Measurements from ENCODE around the gene UNC5B. TPM values are rescaled to one million over a fixed set of nuclear protein-coding genes. Genes with fewer than 3 reads are reported as not detected.
A peak's percentile ranks its signal among the peaks of the same experiment; 100 is the strongest.

The UNC5B gene
- total RNA-seq, 1 donor from 2014 or later, result 3.7 TPM

DNA sequence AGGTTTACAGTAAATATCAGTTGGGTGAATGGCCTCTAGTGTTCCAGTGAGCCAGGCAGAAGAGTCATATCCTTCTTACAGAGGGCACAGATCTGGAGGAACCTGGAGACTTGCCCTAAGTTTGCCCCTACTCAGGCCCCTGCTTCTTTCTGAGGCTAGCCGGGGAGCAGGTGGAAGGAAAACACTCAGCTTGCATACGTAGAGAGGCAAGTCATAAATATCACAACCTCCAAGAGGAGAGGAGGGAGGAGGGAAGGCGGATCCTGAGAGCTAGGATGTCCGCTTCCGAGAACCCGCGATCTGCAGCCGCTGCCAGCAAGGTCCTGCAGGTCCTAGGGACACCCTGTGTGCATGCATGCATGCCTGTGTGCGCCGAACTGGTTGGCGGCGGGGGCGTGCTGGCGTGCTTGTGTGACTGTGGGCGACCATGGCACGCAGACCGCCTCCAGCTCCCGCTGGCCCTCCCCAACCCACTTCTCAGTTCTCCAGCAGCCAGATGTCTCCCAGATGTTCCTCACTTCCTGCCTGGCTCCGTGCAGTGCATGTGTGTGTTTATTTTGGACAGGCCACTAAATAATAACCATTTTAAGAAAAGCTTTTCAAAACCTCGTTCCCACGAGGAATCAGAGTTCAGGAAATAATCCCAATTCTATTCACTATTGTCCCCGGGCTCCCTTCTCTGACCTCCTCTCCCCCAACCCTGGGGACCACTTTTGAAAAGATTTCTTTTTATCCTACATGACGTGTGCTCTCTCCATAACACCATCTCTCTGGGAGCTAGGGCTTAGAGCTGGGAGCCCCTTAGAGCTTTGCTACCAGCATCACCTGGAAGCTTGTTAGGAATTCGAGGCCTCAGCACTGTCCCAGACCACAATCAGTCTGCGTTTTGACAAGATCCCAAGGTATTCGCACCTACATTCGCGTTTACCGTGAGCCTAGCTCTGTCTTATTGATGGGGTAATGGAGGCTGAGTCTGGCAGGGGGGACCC lies 32.4 kb downstream of the UNC5B start:
- no peak overlapping the region for H3K4me3 Mint-ChIP-seq (ENCODE audit: low read depth)
- H3K27me3 Mint-ChIP-seq, result peaks cover 3% of the 10 kb centered on the region
- H3K9me3 Mint-ChIP-seq (ENCODE audit: low read depth), result no peaks in the 10 kb centered on the region
- no peak overlapping the region for H3K27ac Mint-ChIP-seq
- TF ChIP-seq CTCF (IDR thresholded peaks at IDR 0.05; ENCODE audit: unreplicated experiment), result no peak
- H3K4me1 Mint-ChIP-seq (ENCODE audit: low read depth), result peaks cover 5% of the 10 kb centered on the region
- no peaks in the 10 kb centered on the region for H3K36me3 Mint-ChIP-seq (ENCODE audit: insufficient read depth)
- no peak for DNase-seq (ENCODE audit: low spot score, unreplicated experiment)

DNA sequence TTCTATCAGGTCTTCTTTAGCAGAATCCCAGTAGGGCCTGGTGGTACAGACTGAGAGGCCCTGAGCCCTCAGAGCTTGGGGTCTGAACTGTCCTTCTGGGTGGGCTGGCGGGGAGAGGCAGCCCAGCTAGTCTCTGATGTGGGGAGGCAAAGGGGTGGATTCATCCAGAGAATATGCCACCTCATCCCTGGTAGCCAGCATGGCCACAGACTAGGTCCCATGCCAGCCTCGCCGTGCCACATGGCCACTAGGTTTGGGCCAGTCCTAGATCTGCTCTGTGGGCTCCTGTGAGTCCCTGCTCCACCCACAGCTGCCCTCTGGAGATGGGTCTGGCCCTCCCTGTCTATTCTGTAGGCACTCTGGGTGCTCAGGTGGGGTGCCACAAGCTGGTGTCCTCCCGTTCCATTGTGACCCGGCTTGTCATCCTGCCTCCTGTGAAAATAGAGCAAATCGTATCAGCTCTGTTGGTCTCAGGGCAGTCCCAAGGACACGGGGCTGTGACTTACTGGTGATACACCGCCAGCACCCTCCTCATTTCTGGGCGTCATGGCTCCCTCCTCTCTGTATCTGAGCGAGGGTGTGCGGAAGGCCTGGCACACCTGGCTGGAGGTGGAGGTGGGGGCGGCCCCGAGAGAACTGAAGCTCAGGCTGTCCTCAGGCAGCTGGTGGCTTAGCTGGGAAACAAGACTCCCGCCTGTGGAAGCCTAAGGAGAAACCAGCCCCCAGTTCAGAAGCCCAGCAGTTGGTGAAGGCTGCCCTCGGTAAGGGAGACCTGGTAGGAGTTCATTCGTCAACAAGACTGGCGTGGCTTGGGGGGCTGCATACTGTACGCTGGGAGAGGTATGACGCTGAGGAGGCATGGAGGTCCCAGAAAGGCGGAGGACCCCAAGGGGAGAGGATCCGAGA lies 33.3 kb downstream of the UNC5B start:
- H3K4me1 Mint-ChIP-seq (ENCODE audit: low read depth), result peaks cover 5% of the 10 kb centered on the region
- TF ChIP-seq CTCF (IDR thresholded peaks at IDR 0.05; ENCODE audit: unreplicated experiment), result no peak
- H3K36me3 Mint-ChIP-seq (ENCODE audit: insufficient read depth), result no peaks in the 10 kb centered on the region
- peaks cover 3% of the 10 kb centered on the region for H3K27me3 Mint-ChIP-seq
- no peak overlapping the region for H3K4me3 Mint-ChIP-seq (ENCODE audit: low read depth)
- H3K9me3 Mint-ChIP-seq (ENCODE audit: low read depth), result no peaks in the 10 kb centered on the region
- no peak overlapping the region for H3K27ac Mint-ChIP-seq
- no peak for DNase-seq (ENCODE audit: low spot score, unreplicated experiment)

- peak overlapping the region; percentile 80 for H3K27ac Mint-ChIP-seq
- no peak for DNase-seq (ENCODE audit: low spot score, unreplicated experiment)
- H3K27me3 Mint-ChIP-seq, result peaks cover 3% of the 10 kb centered on the region
- H3K4me3 Mint-ChIP-seq (ENCODE audit: low read depth), result no peak overlapping the region
- no peak for TF ChIP-seq CTCF (IDR thresholded peaks at IDR 0.05; ENCODE audit: unreplicated experiment)
- no peaks in the 10 kb centered on the region for H3K9me3 Mint-ChIP-seq (ENCODE audit: low read depth)
- peaks cover 10% of the 10 kb centered on the region for H3K4me1 Mint-ChIP-seq (ENCODE audit: low read depth)
- H3K36me3 Mint-ChIP-seq (ENCODE audit: insufficient read depth), result no peaks in the 10 kb centered on the region
These were observed 34.4 kb downstream of the UNC5B start for GRCh38 chr10:71246591-71247413.

GRCh38 chr10:71247414-71247705 lies 35.0 kb downstream of the UNC5B start:
- Mint-ChIP-seq H3K36me3 (ENCODE audit: insufficient read depth) (no peaks in the 10 kb centered on the region), H3K4me3 (ENCODE audit: low read depth) (no peak overlapping the region), H3K9me3 (ENCODE audit: low read depth) (no peaks in the 10 kb centered on the region), H3K4me1 (ENCODE audit: low read depth) (peaks cover 14% of the 10 kb centered on the region), H3K27me3 (peaks cover 6% of the 10 kb centered on the region), H3K27ac (no peak overlapping the region)
- no peak for DNase-seq (ENCODE audit: low spot score, unreplicated experiment)
- no peak for TF ChIP-seq CTCF (IDR thresholded peaks at IDR 0.05; ENCODE audit: unreplicated experiment)
